PC-3 (cell line): ENCODE data around the gene AKR1C1. TPM values are rescaled to one million over a fixed set of nuclear protein-coding genes. Genes with fewer than 3 reads are reported as not detected.
"Not testable (repeated sequence)": the region's sequence is repeated elsewhere in the genome, so short reads cannot be mapped to it uniquely, and the experiment has no call there.

Experiments
- ATAC-seq: fragments of 200-7000 bp; cut with Tn5 transposase; 2 replicates; pipeline ENCODE4 v1.9.1; 2020; ENCODE audit warnings: mild to moderate bottlenecking, moderate library complexity
- BruUV-seq: library from RNA; stranded (reverse); fragments of 400-500 nt; replicated peaks from 2 replicates; lab custom pipeline; 2021; lab: Mats Ljungman, UMichigan
- CTCF ChIA-PET: fragments of 300-600 bp; sonication (Branson Sonifier 250); formaldehyde crosslinking; loops from one replicate; lab custom pipeline; 2022; ENCODE audit warnings: antibody characterized with exemption; lab: Charles Lee
- POLR2A ChIA-PET: fragments of 300-600 bp; sonication (Branson Sonifier 250); formaldehyde crosslinking; loops from one replicate; lab custom pipeline; 2022; ENCODE audit warnings: antibody characterized with exemption; ENCODE audit not compliant: unreplicated experiment; lab: Charles Lee
- DNase-seq: peaks from one replicate; pipeline ENCODE4 v3.0.0-alpha.2; 2015
- H2AFZ ChIP-seq: fragments of 300-600 bp; sonication (generic); 2 replicates; pipeline ENCODE4 v1.6.0; 2016; ENCODE audit warnings: antibody characterized with exemption, low read length
- H3F3A ChIP-seq: fragments of 300-600 bp; sonication (generic); one replicate; pipeline ENCODE4 v1.6.0; 2017; ENCODE audit warnings: antibody characterized with exemption, low read length, control low read depth, mild to moderate bottlenecking; ENCODE audit not compliant: unreplicated experiment
- H3K27ac ChIP-seq: fragments of 300-600 bp; sonication (generic); 2 replicates; pipeline ENCODE4 v1.5.1; 2016; ENCODE audit warnings: mild to moderate bottlenecking, low read length
- H3K27me3 ChIP-seq: fragments of 300-600 bp; sonication (generic); 2 replicates; pipeline ENCODE4 v1.6.1; 2016; ENCODE audit warnings: low read length, mixed read lengths
- H3K36me3 ChIP-seq: fragments of 300-600 bp; sonication (generic); 2 replicates; pipeline ENCODE4 v1.6.1; 2016; ENCODE audit warnings: low read depth, mixed run types, low read length, mixed read lengths
- H3K4me1 ChIP-seq: fragments of 300-600 bp; sonication (generic); 2 replicates; pipeline ENCODE4 v1.5.1; 2016; ENCODE audit warnings: low read length; ENCODE audit not compliant: insufficient read depth
- H3K4me2 ChIP-seq: fragments of 300-600 bp; sonication (generic); 2 replicates; pipeline ENCODE4 v1.6.0; 2016; ENCODE audit warnings: low read length
- H3K4me3 ChIP-seq: fragments of 300-600 bp; sonication (generic); 2 replicates; pipeline ENCODE4 v1.5.1; 2016; ENCODE audit warnings: mild to moderate bottlenecking, low read length, mixed read lengths
- H3K79me2 ChIP-seq: fragments of 300-600 bp; sonication (generic); 2 replicates; pipeline ENCODE4 v1.6.1; 2017; ENCODE audit warnings: low read length, mixed read lengths
- H3K9ac ChIP-seq: fragments of 300-600 bp; sonication (generic); 2 replicates; pipeline ENCODE4 v1.6.0; 2016; ENCODE audit warnings: mild to moderate bottlenecking, low read length
- H3K9me2 ChIP-seq: fragments of 300-600 bp; sonication (generic); replicated peaks from 2 replicates; pipeline ENCODE4 v1.6.1; 2016; ENCODE audit warnings: mixed run types, low read length, mixed read lengths
- H3K9me3 ChIP-seq: fragments of 300-600 bp; sonication (generic); 2 replicates; pipeline ENCODE4 v1.6.1; 2016; ENCODE audit warnings: low read length, mixed read lengths
- H4K20me1 ChIP-seq: fragments of 300-600 bp; sonication (generic); 2 replicates; pipeline ENCODE4 v1.6.1; 2016; ENCODE audit warnings: low read length, mixed read lengths
- EZH2 ChIP-seq: fragments of 300-600 bp; sonication (generic); IDR thresholded peaks from one replicate; pipeline ENCODE4 v1.6.1; 2017; ENCODE audit warnings: antibody characterized with exemption, mild to moderate bottlenecking, low read length; ENCODE audit not compliant: unreplicated experiment
- EZH2phosphoT487 ChIP-seq: fragments of 300-600 bp; sonication (generic); IDR thresholded peaks from 2 replicates; pipeline ENCODE4 v1.6.1; 2018; ENCODE audit warnings: mild to moderate bottlenecking, antibody characterized with exemption, low read length, borderline replicate concordance
- intact Hi-C: fragments of 100-400 bp; cut with micrococcal nuclease; formaldehyde crosslinking; loops from 2 replicates; pipeline ENCODE4 v1.9.0; 2023
- total RNA-seq: library from RNA; depleted of rRNA; stranded (reverse); fragments of >200 nt; gene quantifications from 2 replicates; pipeline ENCODE4 v1.2.3, GENCODE V29; 2014
- TF ChIP-seq, protein P1 (sequence below): fragments of 300-600 bp; sonication (generic); conservative IDR thresholded peaks from 2 replicates; pipeline ENCODE4 v1.5.1; 2017; ENCODE audit warnings: antibody characterized with exemption, low read depth, mild to moderate bottlenecking, low read length

The AKR1C1 gene
- total RNA-seq, 1 experiment from 2014 or later: 3.2 TPM

DNA sequence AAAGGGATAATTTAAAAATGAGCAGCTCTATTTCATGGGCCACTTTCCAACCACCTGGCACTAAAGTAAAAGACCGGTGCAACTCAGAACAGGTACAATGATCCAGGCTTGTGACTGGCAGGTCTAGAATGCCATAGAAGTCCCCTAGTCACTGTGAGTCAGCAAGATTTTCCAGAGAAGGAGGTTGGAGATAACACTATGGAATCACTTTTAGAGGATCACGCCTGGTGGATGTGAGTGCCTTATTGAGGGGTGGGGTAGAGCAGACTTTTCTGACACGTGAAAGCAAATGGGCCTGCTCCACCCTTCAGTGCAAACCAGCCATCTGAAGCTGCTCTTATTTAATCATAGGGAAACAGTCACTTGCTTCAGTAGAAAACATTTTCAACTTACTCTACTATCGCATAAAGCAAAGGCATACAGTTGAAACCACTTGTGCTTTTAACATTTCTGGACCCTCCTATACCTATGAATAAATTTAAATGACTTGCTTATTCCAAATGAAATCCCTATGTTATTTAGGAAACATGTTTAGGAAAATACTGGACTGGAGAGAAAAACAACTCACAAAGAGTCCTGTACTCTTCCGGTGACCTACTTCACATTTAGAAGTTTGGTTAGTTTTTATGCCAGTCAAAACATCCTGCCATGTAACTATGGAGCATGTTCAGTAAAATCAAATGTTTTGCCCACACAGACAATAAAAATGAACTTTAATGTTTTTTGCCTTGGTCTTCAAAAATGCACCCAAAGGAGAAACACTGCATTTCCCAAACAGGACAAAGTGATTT is 21.5 kb upstream of the AKR1C1 start:
- Histone ChIP-seq H3K4me1 (peaks cover 16% of the 10 kb centered on the region), H3K9me3 (no peaks in the 10 kb centered on the region), H3K4me2 (no peak overlapping the region), H3K4me3 (no peak overlapping the region), H3K36me3 (no peaks in the 10 kb centered on the region), H3K79me2 (no peaks in the 10 kb centered on the region), H3F3A (no peaks in the 10 kb centered on the region), H2AFZ (no peak overlapping the region), H3K9me2 (no peaks in the 10 kb centered on the region), H3K9ac (no peak overlapping the region), H3K27ac (peak overlapping the region; percentile 46), H4K20me1 (no peaks in the 10 kb centered on the region), H3K27me3 (no peaks in the 10 kb centered on the region)
- no peak for TF ChIP-seq EZH2phosphoT487
- TF ChIP-seq, protein P1, sequence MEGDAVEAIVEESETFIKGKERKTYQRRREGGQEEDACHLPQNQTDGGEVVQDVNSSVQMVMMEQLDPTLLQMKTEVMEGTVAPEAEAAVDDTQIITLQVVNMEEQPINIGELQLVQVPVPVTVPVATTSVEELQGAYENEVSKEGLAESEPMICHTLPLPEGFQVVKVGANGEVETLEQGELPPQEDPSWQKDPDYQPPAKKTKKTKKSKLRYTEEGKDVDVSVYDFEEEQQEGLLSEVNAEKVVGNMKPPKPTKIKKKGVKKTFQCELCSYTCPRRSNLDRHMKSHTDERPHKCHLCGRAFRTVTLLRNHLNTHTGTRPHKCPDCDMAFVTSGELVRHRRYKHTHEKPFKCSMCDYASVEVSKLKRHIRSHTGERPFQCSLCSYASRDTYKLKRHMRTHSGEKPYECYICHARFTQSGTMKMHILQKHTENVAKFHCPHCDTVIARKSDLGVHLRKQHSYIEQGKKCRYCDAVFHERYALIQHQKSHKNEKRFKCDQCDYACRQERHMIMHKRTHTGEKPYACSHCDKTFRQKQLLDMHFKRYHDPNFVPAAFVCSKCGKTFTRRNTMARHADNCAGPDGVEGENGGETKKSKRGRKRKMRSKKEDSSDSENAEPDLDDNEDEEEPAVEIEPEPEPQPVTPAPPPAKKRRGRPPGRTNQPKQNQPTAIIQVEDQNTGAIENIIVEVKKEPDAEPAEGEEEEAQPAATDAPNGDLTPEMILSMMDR: no peak
- TF ChIP-seq EZH2: no peak
- ChIA-PET CTCF (no interaction called here), POLR2A (no interaction called here)
- ATAC-seq (no peak), DNase-seq (peak; percentile 46)
- intact Hi-C loops: no loop called here
- BruUV-seq: no TSS peak

DNA sequence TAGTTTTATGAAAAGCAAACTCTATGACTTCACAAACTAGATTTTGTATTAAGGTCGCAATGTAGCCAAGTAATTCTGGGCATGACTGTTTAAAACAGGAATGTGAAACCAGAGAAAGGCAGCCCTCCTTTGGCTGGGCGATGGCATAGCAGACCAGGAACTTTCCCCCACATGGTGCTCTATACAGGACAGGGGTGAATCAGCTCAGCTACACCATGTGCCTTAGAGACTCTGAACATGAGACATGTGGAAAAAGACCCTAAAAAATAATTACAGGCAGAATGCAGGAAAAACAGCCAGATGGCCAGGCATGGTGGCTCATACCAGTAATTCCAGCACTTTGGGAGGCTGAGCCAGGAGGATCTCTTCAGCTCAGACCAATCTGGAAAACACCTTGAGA is 20.3 kb upstream of the AKR1C1 start:
- H3K4me3 ChIP-seq, POLR2A ChIA-PET, H3K36me3 ChIP-seq, BruUV-seq, intact Hi-C loops, H3F3A ChIP-seq, H3K27me3 ChIP-seq, H4K20me1 ChIP-seq, H3K9me3 ChIP-seq, H3K79me2 ChIP-seq, CTCF ChIA-PET, H2AFZ ChIP-seq, H3K9me2 ChIP-seq: not testable (repeated sequence)
- H3K27ac ChIP-seq: peak overlapping the region; percentile 39; the same call in 1 of the 2 replicates
- H3K4me1 ChIP-seq: peaks cover 27% of the 10 kb centered on the region
- DNase-seq (peak; percentile 43), ATAC-seq (peak; percentile 59)
- H3K4me2 ChIP-seq: 0 out of 2 replicates have a peak overlapping the region, but pooled peaks have one; percentile 7
- peak overlapping the region; percentile 33; the same call in 1 of the 2 replicates for H3K9ac ChIP-seq

DNA sequence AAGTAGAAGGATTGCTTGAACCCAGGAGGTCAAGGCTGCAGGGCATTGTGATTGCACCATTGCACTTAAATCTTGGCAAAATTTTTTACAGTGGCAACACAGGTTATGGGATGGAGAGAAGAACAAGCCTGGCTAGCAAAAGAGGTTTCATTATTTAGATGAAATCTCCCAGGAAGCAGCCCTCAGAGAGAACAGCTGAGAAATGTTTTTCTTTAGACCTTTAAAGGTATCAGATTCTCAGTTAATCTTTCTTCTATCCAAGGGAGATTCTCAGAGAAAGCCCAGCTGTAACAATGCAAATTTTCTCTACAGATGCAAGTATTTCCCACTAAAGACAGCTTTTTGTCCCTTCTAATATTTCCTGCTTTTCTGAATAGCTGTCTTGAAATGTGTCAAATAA is 19.8 kb upstream of the AKR1C1 start:
- H4K20me1 ChIP-seq, H3K4me3 ChIP-seq, H3K9me3 ChIP-seq, H3K9me2 ChIP-seq, H3K4me2 ChIP-seq, H3K79me2 ChIP-seq, H3K36me3 ChIP-seq, H3F3A ChIP-seq, POLR2A ChIA-PET, DNase-seq, H3K27me3 ChIP-seq, ATAC-seq, CTCF ChIA-PET, intact Hi-C loops, H2AFZ ChIP-seq, BruUV-seq: not testable (repeated sequence)
- Histone ChIP-seq H3K9ac (peak overlapping the region; percentile 33; the same call in 1 of the 2 replicates), H3K4me1 (peaks cover 32% of the 10 kb centered on the region), H3K27ac (peak overlapping the region; percentile 39; the same call in 1 of the 2 replicates)
